GM21825 (cell line): ENCODE measurements around the gene CEP112.

Source experiments
- ATAC-seq: cut with Tn5 transposase; IDR thresholded peaks from one replicate; pipeline ENCODE4 v1.9.1; 2021; ENCODE audit warnings: mild to moderate bottlenecking, moderate library complexity; ENCODE audit not compliant: unreplicated experiment

The CEP112 gene

DNA sequence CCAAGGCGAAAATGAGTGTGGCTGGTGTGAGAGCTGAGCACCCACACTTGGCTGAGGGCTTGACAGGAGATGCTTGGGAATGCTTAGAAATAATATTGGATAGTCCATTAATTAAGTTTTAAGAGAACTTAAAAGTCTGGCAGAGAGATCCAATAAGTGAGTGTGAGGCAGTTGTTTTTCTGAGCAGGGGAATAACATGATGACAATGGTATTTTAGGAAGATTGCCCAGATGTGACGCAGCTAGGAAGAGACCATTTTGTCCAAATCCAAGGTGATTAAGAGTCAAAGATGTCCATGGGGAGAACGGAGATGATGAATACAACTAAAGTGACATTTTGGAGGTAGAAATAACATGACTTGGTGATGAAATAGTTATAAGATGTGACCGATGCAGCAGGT lies 527.7 kb downstream of the CEP112 start:
- no peak for ATAC-seq

DNA sequence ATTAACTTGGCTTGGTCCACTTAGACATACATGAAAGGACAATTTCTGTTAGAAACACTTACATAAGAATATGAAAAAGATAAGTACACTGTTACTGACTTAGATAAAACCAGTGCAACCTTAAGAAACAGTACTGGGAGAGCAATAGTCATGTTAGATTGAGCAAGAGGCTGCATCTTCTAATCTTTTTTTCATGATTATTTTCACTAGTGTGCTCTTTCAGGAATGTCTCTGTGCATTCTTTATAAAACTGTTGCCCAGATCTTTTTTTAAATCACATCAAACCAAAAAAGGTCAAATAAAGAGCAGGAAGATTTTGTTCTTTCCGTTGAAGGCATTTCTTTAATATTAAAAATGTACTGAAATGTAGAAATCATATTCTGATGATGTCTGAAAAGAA lies 529.7 kb downstream of the CEP112 start:
- no peak for ATAC-seq

DNA sequence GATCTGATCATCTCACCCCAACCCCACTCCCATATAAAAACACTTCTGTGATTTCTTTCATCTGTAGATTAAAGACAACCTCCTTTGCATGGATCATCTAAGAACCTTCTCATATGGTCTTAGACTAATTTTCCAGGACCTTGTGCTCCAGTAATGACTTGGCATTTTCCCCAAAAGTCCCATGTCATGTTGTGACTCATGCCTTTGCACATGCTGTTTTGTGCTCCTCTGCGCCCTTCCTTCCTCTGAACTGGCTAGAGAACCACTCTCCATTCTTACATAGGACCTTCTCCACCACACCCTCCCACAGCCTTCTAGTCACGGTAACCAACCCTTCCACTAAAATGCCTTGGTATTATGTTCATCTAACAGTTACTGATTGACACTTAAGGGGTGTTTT lies 531.0 kb downstream of the CEP112 start:
- ATAC-seq, result no peak

DNA sequence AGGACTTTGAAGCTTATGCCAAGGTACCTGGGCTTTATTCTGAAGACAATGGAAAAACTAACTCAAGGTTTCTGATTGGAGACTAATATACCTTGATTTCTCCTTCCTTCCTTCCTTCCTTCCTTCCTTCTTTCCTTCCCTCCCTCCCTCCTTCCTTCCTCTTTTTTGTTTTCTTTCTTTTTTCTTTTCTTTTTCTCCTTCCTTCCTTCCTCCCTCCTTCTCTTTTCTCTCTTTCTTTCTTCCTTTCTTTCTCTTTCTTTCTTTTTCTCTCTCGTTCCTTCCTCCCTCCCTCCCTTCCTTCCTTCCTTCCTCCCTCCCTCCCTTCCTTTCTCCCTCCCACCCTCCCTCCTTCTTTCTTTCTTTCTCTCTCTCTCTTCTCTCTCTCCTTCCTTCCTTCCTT lies 531.9 kb downstream of the CEP112 start:
- no peak for ATAC-seq

DNA sequence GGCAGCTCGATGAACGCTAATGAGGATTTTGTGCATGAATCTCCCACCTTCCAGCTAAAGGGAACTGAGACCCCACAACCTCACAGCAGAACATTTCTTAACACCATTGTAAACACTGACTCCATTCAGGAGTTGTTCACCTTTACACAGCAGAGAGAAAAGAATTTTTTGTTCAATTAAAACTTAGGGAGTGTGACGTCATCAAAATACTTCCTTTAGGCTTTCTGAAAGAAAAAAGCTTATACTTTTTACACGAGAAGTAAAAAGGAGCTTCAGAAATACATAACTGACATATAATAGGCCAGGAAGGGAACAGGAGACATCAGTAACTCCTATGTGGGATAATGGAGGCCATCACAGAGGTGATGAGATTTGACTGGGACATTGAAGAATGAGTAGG lies 532.4 kb downstream of the CEP112 start:
- ATAC-seq, result no peak

DNA sequence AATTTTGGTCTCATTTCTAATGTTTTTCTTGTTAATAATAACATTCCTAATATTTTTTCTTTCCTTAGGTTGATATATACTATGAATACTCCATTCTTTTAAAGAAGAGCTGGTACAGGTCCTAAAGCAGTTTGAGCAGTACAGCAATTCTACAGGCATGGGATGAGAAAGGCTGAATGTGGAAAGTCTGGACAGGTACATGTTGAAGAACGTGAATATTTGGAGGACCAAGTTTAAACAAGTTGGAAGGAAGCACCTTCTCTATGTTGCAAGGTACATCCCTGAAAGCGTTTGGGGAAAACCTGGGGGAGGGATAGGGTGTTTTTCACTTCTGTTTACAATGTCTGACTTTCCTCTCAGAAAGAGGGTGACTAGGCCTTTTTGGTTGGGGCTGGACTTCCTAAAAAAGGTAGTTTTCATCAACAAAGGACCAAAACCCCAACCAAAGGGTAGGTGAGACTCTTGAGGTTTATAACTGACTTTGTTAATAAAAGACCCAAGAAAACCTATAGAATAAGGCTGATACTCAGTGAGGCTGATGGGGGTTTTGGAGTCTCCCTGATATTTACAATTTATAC lies 534.6 kb downstream of the CEP112 start:
- ATAC-seq, result no peak

DNA sequence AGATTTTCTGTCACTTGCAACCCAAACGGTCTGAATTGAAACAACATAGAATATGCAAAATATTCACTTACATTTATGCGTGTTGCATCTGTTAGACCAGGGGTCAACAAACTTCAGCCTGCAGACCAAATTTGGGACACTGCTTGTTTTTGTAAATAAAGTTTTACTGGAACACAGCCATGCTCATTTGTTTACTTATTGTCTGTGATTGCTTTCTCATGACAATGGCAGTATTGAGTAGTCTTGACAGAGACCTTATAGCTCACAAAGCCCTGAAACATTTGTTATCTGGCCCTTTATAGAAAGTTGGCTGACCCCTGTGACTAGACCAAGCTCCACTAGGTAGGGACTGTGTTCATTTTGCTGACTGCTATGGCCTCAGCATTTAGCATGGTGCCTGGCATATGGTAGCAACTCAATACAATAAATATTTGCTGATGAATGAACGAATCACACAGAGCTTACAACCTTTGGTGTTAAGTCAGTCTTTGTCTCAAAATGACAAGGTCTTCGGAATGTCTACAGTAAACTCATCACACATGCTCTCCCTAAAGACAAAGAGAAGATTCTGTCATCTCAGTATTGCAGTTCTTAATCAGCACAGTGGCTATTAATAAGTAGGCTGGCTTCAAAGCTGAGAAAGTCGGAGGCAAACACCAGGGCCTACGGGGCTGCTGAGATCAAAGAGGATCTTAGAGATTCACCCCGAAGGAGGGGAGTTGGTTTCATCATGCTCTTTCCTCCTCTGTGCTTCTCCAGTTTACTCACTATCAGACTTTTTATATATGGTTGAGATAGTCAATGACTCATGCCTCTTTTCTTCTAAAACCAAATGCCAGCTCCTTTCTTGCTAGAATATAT lies 535.3 kb downstream of the CEP112 start:
- no peak for ATAC-seq

- no peak for ATAC-seq
Measured at GRCh38 chr17:65655706-65656105, 536.2 kb downstream of the CEP112 start.

DNA sequence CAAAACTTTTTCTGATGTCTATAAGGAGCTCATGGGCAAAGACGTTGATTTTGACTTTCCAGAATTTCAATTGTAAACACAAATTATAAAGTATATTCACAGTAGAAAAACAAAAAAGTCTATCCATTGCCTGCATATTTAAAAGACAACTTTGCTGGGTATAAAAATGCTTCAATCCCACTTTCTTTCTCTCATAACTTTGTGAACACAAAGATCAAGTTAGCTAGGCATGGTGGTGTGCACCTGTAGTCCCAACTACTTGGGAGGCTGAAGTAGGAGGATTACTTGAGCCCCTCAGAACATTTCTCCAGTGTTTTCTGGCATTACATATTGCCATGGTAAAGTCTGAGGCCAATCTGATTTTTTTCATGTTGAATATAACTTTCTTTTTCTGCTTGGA lies 547.4 kb downstream of the CEP112 start:
- no peak for ATAC-seq

DNA sequence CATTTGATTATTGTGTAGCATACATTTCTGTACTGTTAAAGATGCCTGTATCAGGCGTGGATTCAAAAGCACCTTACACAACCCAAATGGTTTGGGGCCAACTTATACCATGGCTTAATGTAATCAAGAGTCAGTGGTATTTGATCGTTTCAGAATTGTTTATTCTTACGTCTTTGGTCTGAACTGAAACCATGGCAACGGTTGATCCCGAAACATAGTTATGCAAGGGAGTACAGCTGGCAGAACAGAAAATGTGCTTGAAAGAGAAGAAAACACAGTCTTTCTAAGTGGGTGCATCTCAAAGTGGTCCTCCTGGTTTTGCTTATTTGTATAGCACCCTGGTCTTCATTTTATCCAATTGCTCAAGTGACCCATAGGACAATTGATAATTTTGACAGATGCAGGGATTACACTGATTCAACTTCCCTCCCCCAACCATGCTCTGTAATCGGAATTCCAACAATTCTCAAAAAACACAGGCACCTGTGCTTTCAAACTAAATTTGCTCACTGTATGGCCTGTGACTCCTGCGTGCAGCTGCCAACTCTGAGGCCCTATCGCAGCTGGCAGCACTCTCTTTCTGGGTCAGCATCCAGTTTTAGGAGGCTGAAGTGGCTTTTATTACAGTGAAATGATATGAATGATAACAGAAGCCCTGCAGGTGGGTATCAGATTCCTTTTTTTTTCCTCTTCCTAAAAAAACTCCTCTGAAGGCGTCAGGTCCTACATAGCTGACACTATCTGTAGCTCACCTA lies 553.5 kb downstream of the CEP112 start:
- no peak for ATAC-seq

- no peak for ATAC-seq
Measured at GRCh38 chr17:65637786-65638185, 554.1 kb downstream of the CEP112 start.

- no peak for ATAC-seq
Measured at GRCh38 chr17:65634533-65634932, 557.4 kb downstream of the CEP112 start.

GRCh38 chr17:65633988-65634387 lies 557.9 kb downstream of the CEP112 start:
- no peak for ATAC-seq

DNA sequence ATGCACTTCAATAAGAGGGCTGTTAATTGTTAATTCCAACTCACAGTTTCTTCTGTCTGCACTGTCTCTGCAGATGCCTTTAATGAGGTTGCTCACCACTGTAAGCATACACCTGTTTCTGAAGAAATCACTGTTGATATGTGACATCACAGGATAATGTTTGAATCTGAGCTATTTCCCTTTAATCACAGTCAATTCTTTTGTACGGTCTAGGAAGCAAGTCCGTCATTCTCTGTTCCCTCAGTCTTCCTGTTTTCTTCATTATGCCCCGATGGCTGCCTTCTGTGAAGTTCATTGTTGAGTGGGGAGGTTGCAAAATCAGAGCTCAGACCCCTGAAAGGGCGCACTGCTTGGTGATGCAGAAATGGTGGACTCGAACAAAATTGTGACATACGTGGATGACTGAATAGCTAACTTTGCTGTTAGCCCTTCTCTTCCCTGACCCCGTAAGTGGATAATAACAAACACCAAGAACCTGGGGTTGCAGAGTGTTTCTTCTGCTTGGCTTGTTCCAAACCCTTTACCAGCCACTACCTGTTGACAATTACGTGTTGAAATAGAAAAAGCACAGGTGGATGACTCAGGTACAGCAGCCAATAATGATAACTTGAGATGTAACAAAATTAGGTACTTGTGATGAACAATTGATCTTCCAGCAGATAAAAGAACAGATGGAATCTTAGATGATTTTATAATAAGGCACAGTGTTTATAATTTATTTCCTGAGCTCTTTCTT lies 558.6 kb downstream of the CEP112 start:
- ATAC-seq, result no peak

DNA sequence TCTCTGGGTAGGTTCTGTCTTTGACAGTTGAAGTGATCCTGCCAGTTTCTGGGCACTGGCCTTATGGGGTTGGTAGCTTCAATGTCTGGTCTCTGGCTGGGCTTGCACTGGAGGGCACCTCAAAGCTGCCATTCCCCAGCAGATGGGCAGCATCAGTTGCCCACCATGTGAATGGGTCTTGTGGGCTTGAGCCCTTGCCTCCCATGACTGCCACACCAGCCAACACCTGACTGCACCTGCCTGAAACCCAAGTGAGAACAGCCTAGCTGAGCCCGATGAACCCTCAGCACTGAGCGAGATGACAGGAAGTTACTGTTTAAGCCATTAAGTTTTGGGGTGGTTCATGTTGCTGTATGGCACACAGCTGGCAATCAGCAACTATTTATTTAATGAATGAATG lies 561.4 kb downstream of the CEP112 start:
- no peak for ATAC-seq

DNA sequence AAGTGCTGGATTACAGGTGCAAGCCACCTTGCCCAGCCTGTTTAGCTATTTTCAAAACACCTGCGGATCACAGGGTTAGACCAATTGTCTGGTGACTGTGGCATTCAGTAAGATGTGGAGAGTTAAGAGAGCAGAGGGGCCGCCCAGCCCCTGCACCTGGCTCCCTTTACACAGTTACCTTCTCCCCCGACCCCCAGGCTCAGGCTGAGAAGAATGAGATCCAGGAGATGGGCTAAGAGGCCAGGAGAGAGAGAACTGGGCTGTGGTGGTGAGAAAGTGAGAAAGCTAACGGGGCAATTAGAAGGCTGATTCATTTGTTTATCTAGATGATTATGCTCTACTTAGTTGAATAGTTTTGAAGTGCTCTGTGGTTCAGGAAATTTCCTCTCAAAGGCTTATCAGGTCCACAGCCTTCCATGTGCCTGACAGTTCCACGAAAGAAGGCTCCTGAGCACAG lies 562.7 kb downstream of the CEP112 start:
- no peak for ATAC-seq

- ATAC-seq, result no peak
Measured at GRCh38 chr17:65628644-65629036, 563.3 kb downstream of the CEP112 start.

GRCh38 chr17:65627891-65628643 lies 563.9 kb downstream of the CEP112 start:
- ATAC-seq, result no peak

DNA sequence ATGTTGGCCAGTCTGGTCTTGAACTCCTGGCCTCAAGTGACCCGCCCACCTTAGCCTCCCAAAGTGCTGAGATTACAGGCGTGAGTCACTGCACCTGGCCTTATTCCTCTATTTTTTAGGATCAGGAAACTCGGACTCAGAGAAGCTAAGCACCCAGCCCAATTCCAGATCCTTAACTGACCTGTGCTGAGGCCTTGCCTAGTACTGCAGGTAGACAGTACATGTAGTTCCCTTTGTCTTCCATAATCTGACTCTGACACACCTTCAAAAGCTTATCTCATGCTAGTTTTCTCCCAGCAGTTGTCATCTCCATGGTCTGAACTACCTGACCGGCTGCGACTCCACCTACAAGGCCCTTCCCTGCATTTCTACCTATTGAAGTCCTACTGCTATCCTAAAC lies 564.8 kb downstream of the CEP112 start:
- ATAC-seq, result no peak

- ATAC-seq, result no peak
Measured at GRCh38 chr17:65626451-65626850, 565.5 kb downstream of the CEP112 start.
